GM12878 (cell line): ENCODE measurements around the gene SMAD1. TPM values are rescaled to one million over a fixed set of nuclear protein-coding genes. Genes with fewer than 3 reads are reported as not detected.

ENCODE experiments used
- ATAC-seq: fragments of 200-7000 bp; cut with Tn5 transposase; 3 replicates; pipeline ENCODE4 v1.9.1; 2020; ENCODE audit warnings: mild to moderate bottlenecking, moderate library complexity
- BruUV-seq: library from RNA; stranded (reverse); fragments of 400-500 nt; replicated peaks from 2 replicates; lab custom pipeline; 2021; lab: Mats Ljungman, UMichigan
- CTCF ChIA-PET: fragments of 300-600 bp; sonication (Branson Sonifier 250); formaldehyde crosslinking; extraction: SDS; loops from one replicate; lab custom pipeline; 2021; ENCODE audit warnings: inconsistent platforms; lab: Yijun Ruan, JAX
- POLR2A ChIA-PET: fragments of 350-600 bp; formaldehyde crosslinking; extraction: SDS; loops from one replicate; lab custom pipeline; 2021; ENCODE audit warnings: inconsistent platforms; lab: Charles Lee
- RAD21 ChIA-PET: fragments of 300-600 bp; sonication (Branson Sonifier 250); formaldehyde crosslinking; loops from one replicate; lab custom pipeline; 2023; ENCODE audit warnings: antibody characterized with exemption; ENCODE audit not compliant: unreplicated experiment; lab: Charles Lee
- SMC1A ChIA-PET: fragments of 300-600 bp; sonication (Branson Sonifier 250); formaldehyde crosslinking; loops from one replicate; lab custom pipeline; 2023; ENCODE audit not compliant: unreplicated experiment, uncharacterized antibody; lab: Charles Lee
- DNase-seq: peaks from one replicate; pipeline ENCODE4 v3.0.0-alpha.2; 2011; ENCODE audit warnings: low read depth, low spot score
- FAIRE-seq: peaks from 3 replicates; lab custom pipeline; 2011; peaks lifted over from hg19 to GRCh38; lab: Jason Lieb, UNC
- H2AFZ ChIP-seq: 2 replicates; pipeline ENCODE4 v1.6.0; 2011; ENCODE audit warnings: low read depth, low read length, control low read depth; ENCODE audit not compliant: control insufficient read depth
- H3K27ac ChIP-seq: 2 replicates; pipeline ENCODE4 v1.5.1; 2011; ENCODE audit warnings: control low read depth; ENCODE audit not compliant: control insufficient read depth, insufficient read depth
- H3K27me3 ChIP-seq, 2 experiments: replicated peaks in 1 of 2; 2 replicates each; pipeline versions ENCODE4 v1.6.0 to v1.6.1; 2011; ENCODE audit warnings: low read length in 1 of 2; ENCODE audit not compliant: control insufficient read depth in 2 of 2, insufficient read depth in 2 of 2
- H3K36me3 ChIP-seq, 2 experiments: 2 replicates each; pipeline ENCODE4 v1.5.1; 2011; ENCODE audit warnings: low read length in 1 of 2; ENCODE audit not compliant: control insufficient read depth in 2 of 2, insufficient read depth in 2 of 2
- H3K4me1 ChIP-seq: 2 replicates; pipeline ENCODE4 v1.6.1; 2011; ENCODE audit warnings: mild to moderate bottlenecking, low read length, moderate library complexity, mixed read lengths; ENCODE audit not compliant: control insufficient read depth, insufficient read depth
- H3K4me2 ChIP-seq: 2 replicates; pipeline ENCODE4 v1.6.0; 2011; ENCODE audit warnings: control low read depth; ENCODE audit not compliant: control insufficient read depth, insufficient read depth
- H3K4me3 ChIP-seq: fragments of 200-600 bp; sonication (generic); 2 replicates; pipeline ENCODE4 v1.5.1; 2016
- H3K79me2 ChIP-seq: 2 replicates; pipeline ENCODE4 v1.6.0; 2011; ENCODE audit warnings: low read length; ENCODE audit not compliant: control insufficient read depth, insufficient read depth
- H3K9ac ChIP-seq: 2 replicates; pipeline ENCODE4 v1.8.0; 2011; ENCODE audit warnings: low read length, control low read depth, mixed read lengths; ENCODE audit not compliant: control insufficient read depth, insufficient read depth
- H3K9me3 ChIP-seq: replicated peaks from 3 replicates; pipeline ENCODE4 v1.5.1; 2011; ENCODE audit warnings: mild to moderate bottlenecking, low read length; ENCODE audit not compliant: control insufficient read depth, insufficient read depth
- H4K20me1 ChIP-seq: 2 replicates; pipeline ENCODE4 v1.6.0; 2011; ENCODE audit not compliant: control insufficient read depth, insufficient read depth
- CEBPB ChIP-seq, 2 experiments: fragments of 150-350 bp in 1 of 2; IDR thresholded peaks; 2 replicates each; pipeline ENCODE4 v1.6.1; 2012 to 2014; ENCODE audit warnings: low read depth in 2 of 2, low read length in 2 of 2, borderline replicate concordance in 1 of 2, inconsistent platforms in 1 of 2
- EGR1 ChIP-seq, 2 experiments: IDR thresholded peaks; 1 replicate in 1 of 2; 2 replicates in 1 of 2; pipeline ENCODE4 v1.6.1; 2011 to 2012; ENCODE audit warnings: low read depth in 2 of 2, low read length in 2 of 2, borderline replicate concordance in 1 of 2, mild to moderate bottlenecking in 1 of 2, moderate library complexity in 1 of 2
- POLR2A ChIP-seq: IDR thresholded peaks from 2 replicates; pipeline ENCODE4 v1.6.1; 2011; ENCODE audit warnings: low read depth, mild to moderate bottlenecking, low read length
- RBBP5 ChIP-seq: fragments of 200-600 bp; sonication (generic); conservative IDR thresholded peaks from 2 replicates; pipeline ENCODE4 v1.6.1; 2016
- SMC3 ChIP-seq: IDR thresholded peaks from 2 replicates; pipeline ENCODE4 v1.6.1; 2011; ENCODE audit warnings: low read length, improper control_type of control experiment, borderline replicate concordance
- TCF3 ChIP-seq: IDR thresholded peaks from 2 replicates; pipeline ENCODE4 v1.6.1; 2012; ENCODE audit warnings: low read depth, mild to moderate bottlenecking, low read length, borderline replicate concordance; ENCODE audit not compliant: insufficient read depth
- YBX1 ChIP-seq: fragments of 450-650 bp; IDR thresholded peaks from 2 replicates; pipeline ENCODE4 v1.6.1; 2016; ENCODE audit warnings: antibody characterized with exemption
- ZNF687 ChIP-seq: fragments of 450-650 bp; IDR thresholded peaks from 2 replicates; pipeline ENCODE4 v1.6.1; 2017; ENCODE audit warnings: mild to moderate bottlenecking, moderate library complexity
- WGBS: methylation state at CpG from one replicate; pipeline ENCODE4 v1.1.6; 2016; ENCODE audit warnings: low lambda C conversion rate; ENCODE audit not compliant: insufficient replicate concordance, insufficient coverage; ENCODE audit errors: missing lambda C conversion rate; 5-methylcytosine and 5-hydroxymethylcytosine counted together
- in situ Hi-C: fragments of 300-500 bp; cut with MboI; formaldehyde crosslinking; loops from 9 replicates; pipeline ENCODE4 v1.14.3; 2018; ENCODE audit warnings: mixed read lengths
- intact Hi-C: fragments of 100-400 bp; cut with micrococcal nuclease; formaldehyde crosslinking; loops from one replicate; pipeline ENCODE4 v1.14.2; 2022; ENCODE audit not compliant: unreplicated experiment
- polyA plus RNA-seq, 11 experiments: library from polyadenylated mRNA; depleted of rRNA in 4 of 11; unstranded in 6 of 11; stranded (reverse) in 5 of 11; fragments of >200 nt; fragmentation: Nextera tagmentation in 4 of 11; fragmentation: Illumina TruSeq in 1 of 11; extraction: Ambion mirVana in 4 of 11; extraction: Trizol in 1 of 11; gene quantifications; 1 replicate in 1 of 11; 2 replicates in 10 of 11; pipeline versions ENCODE4 v1.2.1 to v1.2.3, GENCODE V29; 2011 to 2016; ENCODE audit warnings: inconsistent platforms in 2 of 11, missing spikeins in 2 of 11, low read depth in 1 of 11
- total RNA-seq, 4 experiments: library from RNA; depleted of rRNA in 3 of 4; stranded (reverse); fragments of >200 nt in 3 of 4; fragmentation: Illumina TruSeq in 1 of 4; extraction: Trizol in 1 of 4; gene quantifications; 2 replicates each; pipeline versions ENCODE4 v1.2.1 to v1.2.3, GENCODE V29; 2013 to 2021

The SMAD1 gene
- total and polyA plus RNA-seq, 10 of the 15 experiments (the other 5 are each of a cell fraction or from before 2014, with no cell fraction given), result 0.29 to 17.5 (median 13.6) TPM

- Histone ChIP-seq H3K27ac (no peak overlapping the region), H3K4me2 (no peak overlapping the region), H3K4me1 (peaks cover 12% of the 10 kb centered on the region), H3K4me3 (no peak overlapping the region), H3K9me3 (no peaks in the 10 kb centered on the region), H3K9ac (no peak overlapping the region), H3K36me3 (no peaks in the 10 kb centered on the region), H2AFZ (no peak overlapping the region), H3K79me2 (no peaks in the 10 kb centered on the region), H4K20me1 (no peaks in the 10 kb centered on the region), H3K27me3 (no peaks in the 10 kb centered on the region)
- DNase-seq, result no peak
- POLR2A ChIA-PET, result no interaction called here
- no peak for ATAC-seq
- no peak for FAIRE-seq
- intact Hi-C loops, result loop anchor here (5.0 kb wide), 1 partner anchor 58 kb away; no protein-coding TSS in a partner anchor
- TF ChIP-seq TCF3 (no peak), SMC3 (no peak), EGR1 (IDR thresholded peaks at IDR 0.05; ENCODE audit: borderline replicate concordance in 1 of 2, low read depth in 2 of 2, low read length in 2 of 2) (no peak), YBX1 (no peak), CEBPB (IDR thresholded peaks at IDR 0.05; ENCODE audit: borderline replicate concordance in 1 of 2, low read depth in 2 of 2, low read length in 2 of 2) (no peak), ZNF687 (no peak), POLR2A (no peak), RBBP5 (no peak)
- RAD21 ChIA-PET, result interaction anchor here (1.1 to 5.0 kb wide), 3 partner anchors 62 to 338 kb away, joined by 3 to 54 read pairs (median 10); no protein-coding TSS in a partner anchor
- in situ Hi-C loops, result loop anchor here (5.0 kb wide), 1 partner anchor 317 kb away; no protein-coding TSS in a partner anchor
- CTCF ChIA-PET, result interaction anchor here (0.5 to 6.3 kb wide), 12 partner anchors 51 to 537 kb away, joined by 3 to 139 read pairs (median 3); partner anchors contain the start of gene MMAA
- SMC1A ChIA-PET, result interaction anchor here (1.1 to 6.8 kb wide), 10 partner anchors 8 to 400 kb away, joined by 3 to 83 read pairs (median 4); no protein-coding TSS in a partner anchor
- BruUV-seq, result no TSS peak
- WGBS, result 45% methylated on average over 1 of the region's 1 CpG
These were observed 73.0 kb downstream of the SMAD1 start for GRCh38 chr4:145554691-145555090.
